Nucleus accumbens (tissue), 56 donors: ENCODE results near the gene ZMYM3.
"Not testable (repeated sequence)": the region's sequence is repeated elsewhere in the genome, so short reads cannot be mapped to it uniquely, and the experiment has no call there.

Source experiments
- DNase-seq, 56 donors: peaks; one replicate each; lab custom pipeline; 2025; lab: John Stamatoyannopoulos, UW

The ZMYM3 gene

DNA sequence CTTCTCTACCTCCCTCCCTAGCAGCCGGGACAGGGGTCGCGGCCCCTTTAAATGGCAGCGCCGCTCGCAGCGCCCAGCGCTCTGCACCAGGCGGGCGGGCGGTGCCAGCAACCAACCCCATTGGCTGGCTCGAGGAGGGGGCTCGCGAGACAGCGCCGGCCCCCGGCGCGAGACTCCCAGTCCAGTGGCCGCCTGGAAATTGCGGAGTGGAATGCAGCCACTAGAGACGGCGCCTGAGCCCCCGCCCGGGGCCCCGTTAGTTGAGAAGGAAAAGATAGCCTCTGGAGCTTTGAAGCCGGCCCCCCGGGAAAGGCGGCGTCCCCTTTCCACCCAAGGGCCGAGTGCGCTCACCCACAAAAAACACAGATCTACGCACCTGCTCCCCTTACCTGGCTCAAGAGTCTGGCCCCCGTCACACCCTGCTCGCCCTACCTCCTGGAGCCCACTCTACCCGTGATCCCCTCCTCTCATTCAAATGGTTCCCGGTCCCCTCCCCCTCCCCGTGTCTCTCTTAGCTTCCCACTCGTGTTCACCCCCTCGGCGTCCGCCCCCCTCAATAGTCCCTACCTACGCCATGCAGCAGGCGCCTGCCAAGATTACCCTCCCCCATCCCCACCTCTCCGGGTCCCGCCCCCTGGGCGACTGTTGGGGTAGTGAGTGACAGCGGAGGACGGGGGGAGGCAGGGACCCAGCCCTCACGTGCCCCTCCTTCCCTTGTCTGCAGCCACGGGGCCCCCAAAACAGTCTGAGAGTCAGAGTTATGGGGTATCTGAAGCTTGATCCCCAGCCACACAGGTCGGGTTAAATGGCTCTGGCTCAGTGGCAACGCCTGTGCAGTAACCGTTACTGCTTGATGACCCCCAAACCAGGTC is at the start of gene ZMYM3:
ZMYM3 (minus strand) TSS at position 49 of the 872 bp plus-strand sequence. CDS start 885 bp downstream, outside the sequence.
- DNase-seq: peak; percentile 17 to 89 (median 70)

GRCh38 chrX:71302461-71303213 is 48.7 kb upstream of the ZMYM3 start:
- DNase-seq: no peak

GRCh38 chrX:71301195-71301924 is 47.4 kb upstream of the ZMYM3 start, which contains the start of gene ITGB1BP2:
Gene ITGB1BP2, plus strand, starts transcription at chrX:71301750. Its CDS starts 57 bp downstream, at chrX:71301807.
- DNase-seq: no peak

GRCh38 chrX:71300495-71300894 is 46.6 kb upstream of the ZMYM3 start:
- not testable (repeated sequence) for DNase-seq

DNA sequence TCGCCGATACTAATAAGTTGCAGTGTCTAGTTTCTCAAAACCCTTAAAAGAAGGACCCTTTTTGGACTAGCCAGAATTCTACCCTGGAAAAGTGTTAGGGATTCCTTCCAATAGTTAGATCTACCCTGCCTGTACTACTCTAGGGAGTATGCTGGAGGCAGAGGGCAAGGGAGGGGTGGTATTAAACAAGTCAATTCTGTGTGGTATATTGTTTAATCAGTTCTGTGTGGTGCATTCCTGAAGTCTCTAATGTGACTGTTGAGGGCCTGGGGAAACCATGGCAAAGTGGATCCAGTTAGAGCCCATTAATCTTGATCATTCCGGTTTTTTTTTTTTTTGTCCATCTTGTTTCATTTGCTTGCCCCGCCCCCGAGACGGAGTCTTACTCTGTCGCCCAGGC is 46.1 kb upstream of the ZMYM3 start:
- DNase-seq: not testable (repeated sequence)

- no peak for DNase-seq
Observed at GRCh38 chrX:71298119-71298518, 44.2 kb upstream of the ZMYM3 start.

DNA sequence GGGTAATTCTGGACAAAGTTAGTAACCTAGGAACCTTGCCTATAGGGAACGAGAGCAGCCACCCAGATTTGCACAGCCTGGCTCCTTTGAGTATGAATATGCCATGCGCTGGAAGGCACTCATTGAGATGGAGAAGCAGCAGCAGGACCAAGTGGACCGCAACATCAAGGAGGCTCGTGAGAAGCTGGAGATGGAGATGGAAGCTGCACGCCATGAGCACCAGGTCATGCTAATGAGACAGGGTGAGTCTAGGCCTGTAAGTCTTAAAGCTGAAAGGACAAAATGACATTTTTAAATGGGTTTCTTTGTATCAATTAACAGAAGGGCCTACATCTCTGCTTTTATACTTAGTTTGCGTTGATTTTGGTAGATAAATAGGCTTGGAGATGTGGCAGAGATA is 42.9 kb upstream of the ZMYM3 start:
- DNase-seq: no peak

DNA sequence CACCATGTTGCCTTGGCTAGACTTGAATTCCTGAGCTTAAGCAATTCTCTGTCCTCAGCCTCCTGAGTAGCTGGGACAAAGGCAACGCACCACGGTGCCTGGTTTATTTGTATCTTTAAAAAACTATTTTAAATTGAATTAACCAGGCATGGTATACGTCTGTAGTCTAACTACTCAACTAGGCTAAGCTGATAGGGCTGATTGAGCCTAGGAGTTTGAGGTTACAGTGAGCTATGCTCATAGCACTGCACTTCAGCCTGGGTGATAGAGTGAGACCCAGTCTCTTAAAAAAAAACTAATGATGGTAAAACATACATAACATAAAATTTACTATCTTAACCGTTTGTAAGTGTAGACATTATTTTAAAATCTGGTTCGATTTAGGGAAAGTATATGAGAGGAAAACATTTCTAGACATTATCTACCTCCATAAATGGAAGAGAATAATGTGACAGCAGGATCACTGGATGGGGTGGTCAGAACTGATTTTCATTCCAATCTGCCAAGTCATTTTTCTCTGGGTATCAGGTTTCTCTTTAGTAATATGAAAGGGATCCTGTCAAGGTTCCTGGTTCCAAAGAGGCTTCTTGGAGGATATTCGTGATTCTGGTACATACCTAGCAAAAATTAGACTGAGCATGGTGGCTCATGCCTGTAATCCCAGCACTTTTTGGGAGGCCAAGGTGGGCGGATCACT is 38.9 kb upstream of the ZMYM3 start:
- DNase-seq: no peak

DNA sequence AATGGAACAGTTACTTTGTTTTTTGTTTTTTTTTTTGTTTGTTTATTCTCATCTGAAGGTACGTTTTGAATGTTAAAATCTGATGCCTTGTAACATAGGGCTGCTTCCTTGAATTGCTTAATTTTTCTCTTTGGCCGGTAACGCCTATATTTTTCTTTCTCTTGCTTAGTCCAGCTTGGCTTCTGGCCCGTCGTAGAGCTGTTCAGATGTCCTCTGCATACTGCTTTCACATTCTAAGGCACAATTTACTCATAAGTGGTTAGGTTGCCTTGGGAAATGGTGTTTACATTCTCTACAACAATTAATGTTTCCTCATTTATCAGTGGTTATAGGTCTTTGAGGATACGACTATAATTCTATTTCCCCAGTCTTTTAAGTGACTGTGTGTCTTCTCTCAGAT is 37.4 kb upstream of the ZMYM3 start:
- DNase-seq: no peak

DNA sequence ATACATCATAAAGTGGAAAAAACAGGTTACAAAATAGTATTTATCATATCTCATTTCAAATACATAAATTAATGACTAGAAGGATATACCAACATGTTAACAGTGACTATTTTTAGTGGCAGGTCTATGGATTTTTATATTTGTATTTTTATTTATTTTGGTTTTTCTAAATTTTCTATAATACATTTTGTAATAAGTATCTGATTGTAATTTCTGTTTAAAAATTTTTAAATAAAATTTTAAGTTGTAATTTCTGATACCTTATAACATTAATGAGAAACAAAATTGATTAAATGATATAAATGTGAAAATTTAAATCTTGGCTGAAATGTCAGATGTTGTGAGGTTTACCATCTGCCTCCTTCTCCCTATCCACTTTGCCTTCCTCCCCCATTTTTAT is 32.0 kb upstream of the ZMYM3 start:
- no peak for DNase-seq

GRCh38 chrX:71283403-71284143 is 29.6 kb upstream of the ZMYM3 start, which contains the start of gene NONO:
Gene NONO, plus strand, starts transcription at chrX:71283635. Its CDS starts 7,003 bp downstream, at chrX:71290638.
- peak in 55 of 56 donors; percentile 23 to 92 (median 81) for DNase-seq

DNA sequence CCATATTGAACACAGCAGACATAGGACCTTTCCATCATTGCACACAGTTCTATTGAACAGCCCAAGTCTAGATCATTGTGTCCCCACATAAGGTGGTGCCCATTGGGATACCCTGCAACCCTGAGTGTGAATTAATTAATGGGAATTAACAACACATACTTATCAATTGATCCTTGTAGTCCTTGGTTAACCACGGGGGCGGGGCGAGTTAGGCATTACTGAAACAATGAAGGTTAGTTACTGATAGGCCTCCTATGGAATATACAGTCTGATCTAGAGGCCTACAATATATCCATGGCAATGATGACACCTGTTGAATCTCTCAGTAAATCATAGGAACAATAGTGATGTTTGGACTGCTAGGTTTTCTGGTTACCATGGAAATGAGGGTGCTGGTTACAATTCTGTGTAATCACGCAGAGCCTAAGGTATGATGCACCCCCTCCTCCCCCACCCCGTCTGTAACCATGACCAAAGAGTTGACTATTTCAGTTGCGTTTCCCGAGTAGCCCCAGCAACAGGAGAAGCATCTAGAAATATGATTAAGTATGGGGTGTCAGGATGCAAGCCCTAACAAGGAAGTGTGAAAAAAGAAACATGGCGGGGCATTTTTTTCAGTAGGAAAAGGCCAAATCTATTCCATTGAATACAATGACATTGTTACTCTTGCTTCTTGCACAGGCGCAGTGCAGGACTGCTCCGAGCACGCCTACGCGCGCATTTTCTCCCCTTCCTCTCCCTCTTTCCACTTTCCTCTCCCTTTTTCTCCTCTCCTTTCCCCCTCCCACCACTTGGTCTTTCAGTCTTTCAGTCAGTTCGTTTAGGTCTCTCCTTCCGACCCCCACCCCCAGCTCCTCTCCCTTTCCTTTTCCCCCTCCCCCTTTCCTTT is 28.8 kb upstream of the ZMYM3 start:
- peak in 9 of 56 donors; percentile 0 to 70 (median 23) for DNase-seq

GRCh38 chrX:71281300-71281699 is 27.4 kb upstream of the ZMYM3 start:
- DNase-seq: not testable (repeated sequence)

GRCh38 chrX:71272313-71272712 is 18.4 kb upstream of the ZMYM3 start:
- not testable (repeated sequence) for DNase-seq

DNA sequence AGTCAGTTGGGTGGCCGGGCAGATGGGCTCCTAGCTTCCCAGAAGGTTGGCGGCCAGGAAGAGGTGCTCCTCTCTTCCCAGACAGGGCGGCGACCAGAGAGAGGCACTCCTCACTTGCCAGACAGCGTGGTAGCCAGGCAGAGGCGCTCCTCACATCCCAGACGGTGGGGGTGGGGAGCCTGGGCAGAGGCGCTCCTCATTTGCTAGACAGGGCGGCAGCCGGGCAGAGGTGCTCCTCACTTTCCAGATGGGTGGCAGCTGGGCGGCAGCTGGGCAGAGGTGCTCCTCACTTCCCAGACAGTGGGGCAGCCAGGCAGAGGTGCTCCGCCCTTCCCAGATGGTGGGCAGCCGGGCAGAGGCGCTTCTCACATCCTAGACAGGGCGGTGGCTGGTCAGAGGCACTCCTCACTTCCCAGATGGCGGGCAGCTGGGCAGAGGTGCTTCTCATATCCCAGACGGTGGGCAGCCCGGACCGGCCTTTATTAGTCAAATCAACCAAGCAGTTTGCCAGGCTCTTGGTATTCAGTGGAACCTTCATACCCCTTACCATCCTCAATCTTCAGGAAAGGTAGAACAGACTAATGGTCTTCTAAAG is 16.0 kb upstream of the ZMYM3 start:
- no peak for DNase-seq

- not testable (repeated sequence) for DNase-seq
Observed at GRCh38 chrX:71268624-71269023, 14.7 kb upstream of the ZMYM3 start.

DNA sequence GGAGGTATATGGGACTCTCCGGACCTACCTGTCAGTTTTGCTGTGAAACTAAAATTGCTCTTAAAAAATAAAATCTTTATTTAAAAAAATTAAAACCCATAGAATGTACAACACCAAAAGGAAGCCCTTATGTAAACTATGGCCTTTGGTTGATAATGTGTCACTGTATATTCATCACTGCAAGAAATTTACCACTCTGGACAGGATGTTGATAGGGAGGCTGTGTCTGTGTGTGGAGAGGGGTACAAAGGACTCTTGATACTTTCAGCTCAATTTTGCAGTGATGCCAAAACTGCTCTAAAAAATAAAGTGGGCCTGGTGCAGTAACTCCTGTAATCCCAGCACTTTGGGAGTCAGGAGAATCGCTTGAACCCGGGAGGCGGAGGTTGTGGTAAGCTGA is 2.9 kb upstream of the ZMYM3 start:
- DNase-seq: no peak

DNA sequence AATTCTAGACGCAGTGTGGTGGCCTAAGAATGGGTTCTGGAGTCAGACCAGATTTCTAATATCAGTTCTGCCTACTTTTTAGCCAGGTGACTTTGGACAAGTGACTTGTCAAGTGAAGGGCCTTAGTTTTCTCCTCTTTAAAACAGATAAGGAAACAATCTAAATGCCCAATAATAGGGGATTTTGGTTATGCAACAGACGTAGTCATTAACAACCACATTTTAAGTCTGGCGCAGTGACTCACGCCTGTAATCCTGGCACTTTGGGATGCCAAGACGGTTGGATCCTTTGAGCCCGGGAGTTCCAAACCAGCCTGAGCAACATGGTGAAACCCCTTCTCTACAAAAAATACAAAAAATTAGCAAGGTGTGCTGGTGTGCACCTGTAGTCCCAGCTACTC is 2.1 kb upstream of the ZMYM3 start:
- no peak for DNase-seq
